ENCODE data around the gene MRPL14. TPM values are rescaled to one million over a fixed set of nuclear protein-coding genes. Genes with fewer than 3 reads are reported as not detected.
"Not testable (repeated sequence)": the region's sequence is repeated elsewhere in the genome, so short reads cannot be mapped to it uniquely, and the experiment has no call there.

Gene MRPL14
- polyA plus RNA-seq, 2 donors: 31.9 to 63.8 TPM

DNA sequence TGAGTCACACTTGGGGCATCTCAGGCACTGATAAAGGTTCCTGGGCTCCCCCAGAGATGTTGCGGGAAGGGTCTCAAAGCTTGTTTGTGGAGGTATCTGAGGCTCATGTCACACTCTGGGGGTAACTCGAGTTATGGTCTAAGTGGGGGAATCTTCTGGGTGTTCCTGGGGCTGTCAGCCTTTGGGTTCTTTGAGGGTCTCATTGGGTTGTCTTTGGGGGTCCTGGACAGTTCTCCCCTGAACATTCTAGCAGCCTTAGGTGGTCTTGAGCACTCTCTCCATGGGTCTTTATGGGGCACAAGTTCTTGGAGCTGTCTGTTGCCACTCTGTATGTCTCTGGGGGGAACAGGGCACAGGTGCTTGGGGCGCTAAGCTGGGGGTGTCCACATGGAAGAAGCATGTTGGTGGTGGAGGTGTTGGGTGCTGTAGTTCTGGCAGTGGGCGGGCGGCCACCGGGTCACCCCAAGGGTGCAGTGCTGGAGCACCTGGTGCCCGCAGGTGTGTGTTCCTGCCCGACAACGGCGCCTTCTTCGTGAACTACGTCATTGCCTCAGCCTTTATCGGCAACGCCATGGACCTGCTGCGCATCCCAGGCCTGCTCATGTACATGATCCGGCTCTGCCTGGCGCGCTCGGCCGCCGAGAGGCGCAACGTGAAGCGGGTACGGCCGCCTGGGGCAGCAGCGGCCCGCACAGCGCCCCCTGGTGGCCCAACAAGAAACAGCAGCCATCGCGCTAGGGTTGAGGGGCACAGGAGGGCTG lies 24.3 kb upstream of the MRPL14 start:
- no peak overlapping the region for H3K4me3 ChIP-seq (ENCODE audit: low read depth in 1 of 2, low read length in 2 of 2)
- H3K27ac ChIP-seq (ENCODE audit: low read depth in 2 of 2, low read length in 1 of 2): no peak overlapping the region
- peaks cover 0 to 3% of the 10 kb centered on the region in 2 donors for H3K4me1 ChIP-seq (ENCODE audit: control insufficient read depth in 2 of 2, insufficient read depth in 2 of 2, low read length in 1 of 2)
- H3K27me3 ChIP-seq (ENCODE audit: control insufficient read depth in 1 of 2, insufficient read depth in 2 of 2, low read length in 2 of 2): no peaks in the 10 kb centered on the region
- 22% methylated on average over 31 of the region's 31 CpGs for WGBS, 2 donors
- peaks cover 9 to 41% of the 10 kb centered on the region in 2 donors for H3K36me3 ChIP-seq (ENCODE audit: control insufficient read depth in 2 of 2, insufficient read depth in 2 of 2, low read length in 1 of 2)
- H3K9me3 ChIP-seq (ENCODE audit: control insufficient read depth in 2 of 2, insufficient read depth in 1 of 2, low read depth in 1 of 2, low read length in 1 of 2): no peaks in the 10 kb centered on the region

DNA sequence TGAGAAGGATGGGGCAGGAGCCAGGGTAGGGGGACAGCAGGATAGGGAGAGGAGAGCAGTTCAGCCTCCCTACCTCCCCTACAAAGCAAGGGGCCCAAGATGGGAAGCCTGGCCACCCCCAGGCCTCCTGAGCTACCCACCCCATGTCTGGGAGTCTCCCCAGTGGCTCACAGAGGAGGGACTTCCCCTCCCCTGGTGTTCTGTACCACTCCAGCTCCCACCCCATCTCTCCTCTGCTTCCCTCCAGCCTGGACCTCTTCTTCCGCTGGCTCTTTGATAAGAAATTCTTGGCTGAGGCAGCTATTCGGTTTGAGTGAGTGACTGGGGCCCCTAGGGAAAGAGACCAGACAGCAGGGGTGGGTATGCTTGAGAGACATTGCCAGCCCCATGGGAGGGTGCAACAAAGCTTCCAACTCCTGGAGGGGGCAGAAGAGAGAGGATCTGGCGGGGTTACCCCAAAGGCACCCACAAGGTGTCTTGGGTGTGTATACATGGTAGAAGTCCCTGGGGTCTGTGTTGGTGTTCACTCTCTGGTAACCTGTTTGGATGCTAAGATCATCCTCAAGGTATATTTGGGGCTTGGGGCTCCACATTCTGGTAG lies 23.2 kb upstream of the MRPL14 start:
- WGBS, 2 donors: 69 to 77% methylated on average over 3 of the region's 3 CpGs
- peaks cover 9 to 48% of the 10 kb centered on the region in 2 donors for H3K36me3 ChIP-seq (ENCODE audit: control insufficient read depth in 2 of 2, insufficient read depth in 2 of 2, low read length in 1 of 2)

DNA sequence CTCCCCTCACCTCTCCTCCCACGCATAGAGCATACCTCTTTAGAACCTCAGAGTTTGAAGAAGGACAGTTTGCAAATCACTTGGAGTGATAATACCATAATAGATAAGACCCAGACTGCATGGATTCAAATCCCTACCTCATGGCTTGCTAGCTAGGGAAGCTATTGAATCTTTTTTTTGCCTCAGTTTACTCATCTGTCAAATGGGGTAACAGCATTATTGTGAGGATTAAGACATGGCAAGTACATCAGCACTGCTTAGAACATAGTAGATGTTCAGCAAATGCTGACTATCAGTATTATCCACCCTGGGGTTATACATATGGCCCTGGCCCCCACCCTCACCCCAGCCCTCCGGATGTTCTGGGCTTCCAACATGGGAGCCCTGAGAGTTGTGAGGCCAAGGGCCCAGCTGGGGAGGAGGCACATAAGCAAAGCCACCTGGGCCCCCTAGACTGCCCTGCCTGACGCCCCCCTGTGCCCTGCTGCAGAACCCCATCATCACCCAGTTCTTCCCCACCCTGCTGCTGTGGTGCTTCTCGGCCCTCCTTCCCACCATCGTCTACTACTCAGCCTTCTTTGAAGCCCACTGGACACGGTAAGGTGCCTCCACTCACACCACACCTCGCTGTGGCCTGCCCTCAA lies 22.2 kb upstream of the MRPL14 start:
- H3K27me3 ChIP-seq (ENCODE audit: control insufficient read depth in 1 of 2, insufficient read depth in 2 of 2, low read length in 2 of 2): no peaks in the 10 kb centered on the region
- peaks cover 9 to 48% of the 10 kb centered on the region in 2 donors for H3K36me3 ChIP-seq (ENCODE audit: control insufficient read depth in 2 of 2, insufficient read depth in 2 of 2, low read length in 1 of 2)
- H3K9me3 ChIP-seq (ENCODE audit: control insufficient read depth in 2 of 2, insufficient read depth in 1 of 2, low read depth in 1 of 2, low read length in 1 of 2): no peaks in the 10 kb centered on the region
- peaks cover 0 to 3% of the 10 kb centered on the region in 2 donors for H3K4me1 ChIP-seq (ENCODE audit: control insufficient read depth in 2 of 2, insufficient read depth in 2 of 2, low read length in 1 of 2)
- H3K4me3 ChIP-seq (ENCODE audit: low read depth in 1 of 2, low read length in 2 of 2): no peak overlapping the region
- H3K27ac ChIP-seq (ENCODE audit: low read depth in 2 of 2, low read length in 1 of 2): no peak overlapping the region
- WGBS, 2 donors: 87 to 88% methylated on average over 7 of the region's 7 CpGs

More for the DNA sequence above, 23.2 kb upstream of the MRPL14 start:
- no peaks in the 10 kb centered on the region for H3K9me3 ChIP-seq (ENCODE audit: control insufficient read depth in 2 of 2, insufficient read depth in 1 of 2, low read depth in 1 of 2, low read length in 1 of 2)
- no peak overlapping the region for H3K4me3 ChIP-seq (ENCODE audit: low read depth in 1 of 2, low read length in 2 of 2)
- H3K27me3 ChIP-seq (ENCODE audit: control insufficient read depth in 1 of 2, insufficient read depth in 2 of 2, low read length in 2 of 2): no peaks in the 10 kb centered on the region
- H3K4me1 ChIP-seq (ENCODE audit: control insufficient read depth in 2 of 2, insufficient read depth in 2 of 2, low read length in 1 of 2): peaks cover 0 to 3% of the 10 kb centered on the region in 2 donors
- no peak overlapping the region for H3K27ac ChIP-seq (ENCODE audit: low read depth in 2 of 2, low read length in 1 of 2)

DNA sequence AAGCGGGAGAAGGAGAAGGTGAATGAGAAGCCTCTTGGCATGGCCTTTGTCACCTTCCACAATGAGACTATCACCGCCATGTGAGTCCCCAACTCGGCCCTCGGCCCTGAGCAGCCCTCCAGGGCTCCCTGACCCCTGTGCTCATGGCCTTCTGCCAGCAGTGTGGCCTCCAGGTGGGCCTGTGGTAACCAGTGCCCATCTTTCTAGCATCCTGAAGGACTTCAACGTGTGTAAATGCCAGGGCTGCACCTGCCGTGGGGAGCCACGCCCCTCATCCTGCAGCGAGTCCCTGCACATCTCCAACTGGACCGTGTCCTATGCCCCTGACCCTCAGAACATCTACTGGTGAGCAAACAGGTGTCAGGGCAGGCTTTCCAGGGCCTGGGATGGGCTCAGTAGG lies 21.1 kb upstream of the MRPL14 start:
- Histone ChIP-seq H3K27ac (ENCODE audit: low read depth in 2 of 2, low read length in 1 of 2) (no peak overlapping the region), H3K36me3 (ENCODE audit: control insufficient read depth in 2 of 2, insufficient read depth in 2 of 2, low read length in 1 of 2) (peaks cover 9 to 42% of the 10 kb centered on the region in 2 donors), H3K27me3 (ENCODE audit: control insufficient read depth in 1 of 2, insufficient read depth in 2 of 2, low read length in 2 of 2) (no peaks in the 10 kb centered on the region), H3K9me3 (ENCODE audit: control insufficient read depth in 2 of 2, insufficient read depth in 1 of 2, low read depth in 1 of 2, low read length in 1 of 2) (no peaks in the 10 kb centered on the region), H3K4me1 (ENCODE audit: control insufficient read depth in 2 of 2, insufficient read depth in 2 of 2, low read length in 1 of 2) (peaks cover 0 to 3% of the 10 kb centered on the region in 2 donors), H3K4me3 (ENCODE audit: low read depth in 1 of 2, low read length in 2 of 2) (no peak overlapping the region)
- WGBS, 2 donors: 79 to 82% methylated on average over 9 of the region's 9 CpGs

- no peaks in the 10 kb centered on the region for H3K9me3 ChIP-seq (ENCODE audit: control insufficient read depth in 2 of 2, insufficient read depth in 1 of 2, low read depth in 1 of 2, low read length in 1 of 2)
- H3K36me3 ChIP-seq (ENCODE audit: control insufficient read depth in 2 of 2, insufficient read depth in 2 of 2, low read length in 1 of 2): peaks cover 9 to 38% of the 10 kb centered on the region in 2 donors
- no peak overlapping the region for H3K27ac ChIP-seq (ENCODE audit: low read depth in 2 of 2, low read length in 1 of 2)
- WGBS, 2 donors: 93 to 96% methylated on average over 7 of the region's 7 CpGs
- H3K4me3 ChIP-seq (ENCODE audit: low read depth in 1 of 2, low read length in 2 of 2): no peak overlapping the region
- peaks cover 0 to 3% of the 10 kb centered on the region in 2 donors for H3K4me1 ChIP-seq (ENCODE audit: control insufficient read depth in 2 of 2, insufficient read depth in 2 of 2, low read length in 1 of 2)
- H3K27me3 ChIP-seq (ENCODE audit: control insufficient read depth in 1 of 2, insufficient read depth in 2 of 2, low read length in 2 of 2): no peaks in the 10 kb centered on the region
Observed at GRCh38 chr6:44147256-44147655, 20.0 kb upstream of the MRPL14 start.

DNA sequence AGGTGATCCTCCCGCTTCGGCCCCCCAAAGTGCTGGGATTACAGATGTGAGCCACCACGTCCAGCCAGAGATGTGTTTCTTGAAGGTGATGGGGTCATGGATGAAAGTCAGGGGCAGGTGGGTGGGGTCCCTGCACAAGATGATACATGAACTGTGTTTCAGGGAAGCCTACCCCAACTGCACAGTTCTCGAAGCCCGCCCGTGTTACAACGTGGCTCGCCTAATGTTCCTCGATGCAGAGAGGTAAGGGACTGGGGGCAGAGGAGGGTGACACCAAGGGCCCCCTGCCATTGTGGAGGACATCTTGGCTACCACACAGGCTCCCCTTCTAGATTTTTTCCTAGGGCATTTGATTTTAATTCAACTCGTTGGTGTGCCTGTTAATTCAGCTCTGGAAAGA lies 19.4 kb upstream of the MRPL14 start:
- H3K36me3 ChIP-seq (ENCODE audit: control insufficient read depth in 2 of 2, insufficient read depth in 2 of 2, low read length in 1 of 2): peaks cover 9 to 37% of the 10 kb centered on the region in 2 donors
- peaks cover 0 to 2% of the 10 kb centered on the region in 2 donors for H3K4me1 ChIP-seq (ENCODE audit: control insufficient read depth in 2 of 2, insufficient read depth in 2 of 2, low read length in 1 of 2)
- H3K27me3 ChIP-seq (ENCODE audit: control insufficient read depth in 1 of 2, insufficient read depth in 2 of 2, low read length in 2 of 2): no peaks in the 10 kb centered on the region
- no peak overlapping the region for H3K27ac ChIP-seq (ENCODE audit: low read depth in 2 of 2, low read length in 1 of 2)
- no peaks in the 10 kb centered on the region for H3K9me3 ChIP-seq (ENCODE audit: control insufficient read depth in 2 of 2, insufficient read depth in 1 of 2, low read depth in 1 of 2, low read length in 1 of 2)
- no peak overlapping the region for H3K4me3 ChIP-seq (ENCODE audit: low read depth in 1 of 2, low read length in 2 of 2)
- WGBS, 2 donors: 86 to 87% methylated on average over 10 of the region's 10 CpGs

DNA sequence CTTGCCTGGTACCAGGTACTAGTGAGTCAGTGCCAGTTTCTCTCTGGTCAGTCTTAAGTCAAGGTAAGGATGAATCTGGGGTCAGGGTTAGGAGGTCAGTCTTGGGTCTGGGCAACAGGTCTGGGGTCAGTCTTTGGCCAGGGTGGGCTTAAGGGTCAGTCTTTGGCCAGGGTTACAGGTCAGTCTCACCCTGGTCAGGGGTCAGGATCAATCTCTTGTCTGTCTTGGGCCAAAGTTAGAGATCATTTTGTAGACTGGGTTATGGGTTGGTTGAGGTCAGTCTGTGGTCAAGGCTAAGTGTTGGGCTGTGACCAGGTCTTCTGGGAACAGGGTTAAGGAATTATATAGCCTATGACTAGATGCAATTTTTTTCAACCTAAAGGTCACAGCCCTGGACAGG lies 18.6 kb upstream of the MRPL14 start:
- Histone ChIP-seq H3K36me3 (ENCODE audit: control insufficient read depth in 2 of 2, insufficient read depth in 2 of 2, low read length in 1 of 2) (peaks cover 9 to 34% of the 10 kb centered on the region in 2 donors), H3K27ac (ENCODE audit: low read depth in 2 of 2, low read length in 1 of 2) (no peak overlapping the region), H3K27me3 (ENCODE audit: control insufficient read depth in 1 of 2, insufficient read depth in 2 of 2, low read length in 2 of 2) (no peaks in the 10 kb centered on the region), H3K4me1 (ENCODE audit: control insufficient read depth in 2 of 2, insufficient read depth in 2 of 2, low read length in 1 of 2) (no peaks in the 10 kb centered on the region), H3K4me3 (ENCODE audit: low read depth in 1 of 2, low read length in 2 of 2) (no peak overlapping the region), H3K9me3 (ENCODE audit: control insufficient read depth in 2 of 2, insufficient read depth in 1 of 2, low read depth in 1 of 2, low read length in 1 of 2) (no peaks in the 10 kb centered on the region)

GRCh38 chr6:44144536-44144935 lies 17.3 kb upstream of the MRPL14 start:
- not testable (repeated sequence) for H3K27ac ChIP-seq (ENCODE audit: low read depth in 2 of 2, low read length in 1 of 2); H3K4me1 ChIP-seq (ENCODE audit: control insufficient read depth in 2 of 2, insufficient read depth in 2 of 2, low read length in 1 of 2); H3K4me3 ChIP-seq (ENCODE audit: low read depth in 1 of 2, low read length in 2 of 2); H3K9me3 ChIP-seq (ENCODE audit: control insufficient read depth in 2 of 2, insufficient read depth in 1 of 2, low read depth in 1 of 2, low read length in 1 of 2); H3K27me3 ChIP-seq (ENCODE audit: control insufficient read depth in 1 of 2, insufficient read depth in 2 of 2, low read length in 2 of 2)
- WGBS, 2 donors: 63 to 65% methylated on average over 3 of the region's 3 CpGs
- H3K36me3 ChIP-seq (ENCODE audit: control insufficient read depth in 2 of 2, insufficient read depth in 2 of 2, low read length in 1 of 2): peaks cover 15 to 41% of the 10 kb centered on the region in 2 donors

GRCh38 chr6:44143731-44144130 lies 16.5 kb upstream of the MRPL14 start:
- 95 to 97% methylated on average over 1 of the region's 1 CpG for WGBS, 2 donors
- peaks cover 15 to 42% of the 10 kb centered on the region in 2 donors for H3K36me3 ChIP-seq (ENCODE audit: control insufficient read depth in 2 of 2, insufficient read depth in 2 of 2, low read length in 1 of 2)

More at GRCh38 chr6:44143731-44144130, 16.5 kb upstream of the MRPL14 start:
- no peak overlapping the region for H3K4me3 ChIP-seq (ENCODE audit: low read depth in 1 of 2, low read length in 2 of 2)
- no peaks in the 10 kb centered on the region for H3K4me1 ChIP-seq (ENCODE audit: control insufficient read depth in 2 of 2, insufficient read depth in 2 of 2, low read length in 1 of 2)
- no peaks in the 10 kb centered on the region for H3K9me3 ChIP-seq (ENCODE audit: control insufficient read depth in 2 of 2, insufficient read depth in 1 of 2, low read depth in 1 of 2, low read length in 1 of 2)
- H3K27me3 ChIP-seq (ENCODE audit: control insufficient read depth in 1 of 2, insufficient read depth in 2 of 2, low read length in 2 of 2): no peaks in the 10 kb centered on the region
- no peak overlapping the region for H3K27ac ChIP-seq (ENCODE audit: low read depth in 2 of 2, low read length in 1 of 2)

Data from esophagus (tissue), 2 donors.